ENCODE measurements around the gene TCF12.

TCF12 gene

DNA sequence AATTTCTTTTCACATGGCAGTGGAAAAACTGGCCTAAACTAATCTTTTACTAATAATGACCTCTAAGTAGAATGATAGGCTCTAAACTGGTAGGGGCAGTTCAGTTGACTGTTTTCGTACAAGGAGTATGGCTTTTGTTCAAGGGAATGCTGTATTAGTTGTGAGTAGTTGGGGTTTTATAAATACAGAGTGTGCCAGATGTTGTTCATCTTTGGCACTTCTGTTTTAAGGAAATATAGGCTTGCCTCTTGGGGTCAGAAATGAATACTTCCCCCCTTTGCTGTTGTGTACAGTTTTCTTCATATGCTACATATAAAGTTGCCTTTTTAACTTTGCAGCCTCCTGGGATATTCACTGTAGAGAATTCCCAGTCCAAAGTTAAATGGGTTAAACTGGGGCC, 276.9 kb downstream of the TCF12 start:
- no peak for DNase-seq (ENCODE audit: low read depth)
- H3K4me3 ChIP-seq (ENCODE audit: control insufficient read depth, low read depth, low read length), result no peak overlapping the region
- TF ChIP-seq, protein P1, sequence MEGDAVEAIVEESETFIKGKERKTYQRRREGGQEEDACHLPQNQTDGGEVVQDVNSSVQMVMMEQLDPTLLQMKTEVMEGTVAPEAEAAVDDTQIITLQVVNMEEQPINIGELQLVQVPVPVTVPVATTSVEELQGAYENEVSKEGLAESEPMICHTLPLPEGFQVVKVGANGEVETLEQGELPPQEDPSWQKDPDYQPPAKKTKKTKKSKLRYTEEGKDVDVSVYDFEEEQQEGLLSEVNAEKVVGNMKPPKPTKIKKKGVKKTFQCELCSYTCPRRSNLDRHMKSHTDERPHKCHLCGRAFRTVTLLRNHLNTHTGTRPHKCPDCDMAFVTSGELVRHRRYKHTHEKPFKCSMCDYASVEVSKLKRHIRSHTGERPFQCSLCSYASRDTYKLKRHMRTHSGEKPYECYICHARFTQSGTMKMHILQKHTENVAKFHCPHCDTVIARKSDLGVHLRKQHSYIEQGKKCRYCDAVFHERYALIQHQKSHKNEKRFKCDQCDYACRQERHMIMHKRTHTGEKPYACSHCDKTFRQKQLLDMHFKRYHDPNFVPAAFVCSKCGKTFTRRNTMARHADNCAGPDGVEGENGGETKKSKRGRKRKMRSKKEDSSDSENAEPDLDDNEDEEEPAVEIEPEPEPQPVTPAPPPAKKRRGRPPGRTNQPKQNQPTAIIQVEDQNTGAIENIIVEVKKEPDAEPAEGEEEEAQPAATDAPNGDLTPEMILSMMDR (IDR thresholded peaks at IDR 0.05; ENCODE audit: control insufficient read depth, insufficient read depth, low read depth, low read length, missing control alignments), result no peak

DNA sequence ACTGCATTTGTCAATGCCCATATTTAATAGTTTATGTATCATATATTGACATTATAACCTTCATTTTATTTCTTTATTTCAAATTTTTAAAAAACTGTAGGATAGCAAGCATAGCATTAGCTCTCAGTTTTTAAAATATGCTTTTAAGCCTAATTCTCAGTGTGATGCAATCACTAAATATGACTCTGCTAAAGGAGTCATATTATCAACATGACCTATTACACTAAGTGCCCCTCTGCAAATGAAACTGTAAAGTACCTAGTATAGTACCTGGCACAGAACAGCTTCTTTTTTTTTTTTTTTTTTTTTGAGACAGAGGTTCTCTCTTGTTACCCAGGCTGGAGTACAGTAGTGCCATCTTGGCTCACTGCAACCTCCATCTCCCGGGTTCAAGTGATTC, 278.4 kb downstream of the TCF12 start:
- TF ChIP-seq, protein P1 (IDR thresholded peaks at IDR 0.05; ENCODE audit: control insufficient read depth, insufficient read depth, low read depth, low read length, missing control alignments), result no peak
- H3K4me3 ChIP-seq (ENCODE audit: control insufficient read depth, low read depth, low read length), result no peak overlapping the region
- DNase-seq (ENCODE audit: low read depth), result no peak

DNA sequence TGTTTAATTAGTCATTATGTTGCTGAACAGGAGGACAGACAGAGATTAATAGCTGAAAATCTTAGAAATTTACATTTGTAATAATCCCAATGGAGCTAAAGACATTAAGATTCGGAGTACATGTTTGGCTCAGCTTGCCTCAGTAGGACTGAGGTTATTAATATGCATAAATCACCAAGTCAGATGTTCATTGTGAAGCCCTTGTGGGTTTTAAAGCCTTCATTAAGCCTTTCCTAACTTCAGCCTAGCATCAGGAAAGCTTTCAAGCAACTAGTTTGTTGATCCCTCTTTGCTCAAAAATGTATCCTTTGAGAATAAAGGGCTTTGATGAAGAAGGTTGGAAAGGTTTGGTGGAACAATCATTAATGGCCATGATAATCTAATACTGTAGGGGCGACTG, 279.7 kb downstream of the TCF12 start:
- no peak for DNase-seq (ENCODE audit: low read depth)
- H3K4me3 ChIP-seq (ENCODE audit: control insufficient read depth, low read depth, low read length), result no peak overlapping the region
- TF ChIP-seq, protein P1 (IDR thresholded peaks at IDR 0.05; ENCODE audit: control insufficient read depth, insufficient read depth, low read depth, low read length, missing control alignments), result no peak

DNA sequence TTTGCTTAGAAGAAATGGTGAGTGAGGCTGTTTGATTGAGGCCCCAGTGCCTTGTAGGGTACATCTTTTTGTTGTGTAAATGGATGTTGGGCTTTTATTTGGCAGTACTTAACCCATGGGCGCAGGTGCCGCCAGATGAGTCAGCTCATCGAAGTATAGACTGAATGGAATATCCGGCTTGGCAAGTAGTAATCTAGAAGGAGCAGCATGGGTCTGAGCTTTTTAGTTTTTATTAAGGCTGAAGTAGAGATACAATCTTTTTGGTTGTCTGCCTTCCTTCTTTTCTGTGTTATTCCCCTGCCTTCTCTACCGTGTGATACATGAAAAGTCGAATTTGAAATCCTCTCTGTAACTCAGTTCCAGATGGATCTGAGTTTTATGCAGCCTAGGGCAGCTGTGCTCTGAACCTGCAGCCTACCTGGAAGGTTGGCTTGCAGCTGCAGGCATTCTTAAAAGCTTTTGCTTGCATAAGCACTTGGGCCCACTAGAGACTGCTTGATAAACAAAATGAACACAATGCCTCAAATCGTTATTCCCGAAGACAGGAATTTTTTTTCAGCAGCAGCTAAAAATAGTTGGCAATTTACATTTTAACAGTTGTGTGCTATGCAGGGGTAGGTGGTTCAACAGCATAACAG, 280.3 kb downstream of the TCF12 start:
- H3K4me3 ChIP-seq (ENCODE audit: control insufficient read depth, low read depth, low read length), result no peak overlapping the region
- TF ChIP-seq, protein P1 (IDR thresholded peaks at IDR 0.05; ENCODE audit: control insufficient read depth, insufficient read depth, low read depth, low read length, missing control alignments), result no peak
- no peak for DNase-seq (ENCODE audit: low read depth)

DNA sequence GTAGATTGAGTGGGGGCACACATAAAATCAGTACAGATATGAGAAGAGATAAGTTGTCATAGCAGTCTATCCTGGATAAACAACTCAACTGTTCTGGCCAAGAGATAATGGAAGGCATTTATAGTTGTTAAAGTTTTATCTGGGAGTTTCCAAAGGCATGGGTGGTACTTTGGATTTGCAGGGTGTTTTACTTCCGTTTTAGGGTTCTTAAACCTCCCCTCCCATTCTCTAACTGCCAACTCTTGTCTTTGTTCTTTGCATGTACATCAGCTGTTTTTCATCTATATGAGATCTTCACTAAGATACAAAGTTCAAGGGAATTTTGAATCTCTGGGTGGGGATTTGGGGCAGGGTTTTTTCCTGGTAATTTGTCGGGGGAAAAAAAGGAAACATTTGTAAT, 283.1 kb downstream of the TCF12 start:
- H3K4me3 ChIP-seq (ENCODE audit: control insufficient read depth, low read depth, low read length), result no peak overlapping the region
- no peak for DNase-seq (ENCODE audit: low read depth)
- TF ChIP-seq, protein P1 (IDR thresholded peaks at IDR 0.05; ENCODE audit: control insufficient read depth, insufficient read depth, low read depth, low read length, missing control alignments), result no peak

DNA sequence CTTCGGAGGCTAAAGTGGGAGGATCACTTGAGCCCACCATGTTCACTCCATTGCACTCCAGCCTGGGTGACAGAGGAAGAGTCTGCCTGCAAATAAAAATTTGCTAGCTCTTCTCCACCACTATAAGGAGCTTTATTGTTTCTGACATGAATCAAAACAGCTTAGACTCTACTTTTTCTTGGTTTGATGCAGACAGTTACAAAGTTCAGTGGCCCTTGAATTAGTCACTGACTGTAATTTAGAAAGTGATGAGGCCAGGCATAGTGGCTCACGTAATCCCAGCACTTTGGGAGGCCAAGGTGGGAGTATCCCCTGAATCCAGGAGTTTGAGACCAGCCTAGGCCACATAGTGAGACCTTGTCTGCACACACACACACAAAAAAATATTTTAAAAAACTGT, 285.5 kb downstream of the TCF12 start:
- no peak overlapping the region for H3K4me3 ChIP-seq (ENCODE audit: control insufficient read depth, low read depth, low read length)
- TF ChIP-seq, protein P1 (IDR thresholded peaks at IDR 0.05; ENCODE audit: control insufficient read depth, insufficient read depth, low read depth, low read length, missing control alignments), result no peak
- no peak for DNase-seq (ENCODE audit: low read depth)

All from AG09309 (cell line).